SH-SY5Y (cell line): ENCODE measurements around the gene OR2B2.

Experiments
- GATA2 ChIP-seq: IDR thresholded peaks from 2 replicates; pipeline ENCODE4 v1.6.1; 2011; ENCODE audit warnings: mild to moderate bottlenecking, low read depth, low read length
- GATA3 ChIP-seq: IDR thresholded peaks from 2 replicates; pipeline ENCODE4 v1.6.1; 2011; ENCODE audit warnings: low read depth, mild to moderate bottlenecking, low read length, moderate library complexity

OR2B2 gene

DNA sequence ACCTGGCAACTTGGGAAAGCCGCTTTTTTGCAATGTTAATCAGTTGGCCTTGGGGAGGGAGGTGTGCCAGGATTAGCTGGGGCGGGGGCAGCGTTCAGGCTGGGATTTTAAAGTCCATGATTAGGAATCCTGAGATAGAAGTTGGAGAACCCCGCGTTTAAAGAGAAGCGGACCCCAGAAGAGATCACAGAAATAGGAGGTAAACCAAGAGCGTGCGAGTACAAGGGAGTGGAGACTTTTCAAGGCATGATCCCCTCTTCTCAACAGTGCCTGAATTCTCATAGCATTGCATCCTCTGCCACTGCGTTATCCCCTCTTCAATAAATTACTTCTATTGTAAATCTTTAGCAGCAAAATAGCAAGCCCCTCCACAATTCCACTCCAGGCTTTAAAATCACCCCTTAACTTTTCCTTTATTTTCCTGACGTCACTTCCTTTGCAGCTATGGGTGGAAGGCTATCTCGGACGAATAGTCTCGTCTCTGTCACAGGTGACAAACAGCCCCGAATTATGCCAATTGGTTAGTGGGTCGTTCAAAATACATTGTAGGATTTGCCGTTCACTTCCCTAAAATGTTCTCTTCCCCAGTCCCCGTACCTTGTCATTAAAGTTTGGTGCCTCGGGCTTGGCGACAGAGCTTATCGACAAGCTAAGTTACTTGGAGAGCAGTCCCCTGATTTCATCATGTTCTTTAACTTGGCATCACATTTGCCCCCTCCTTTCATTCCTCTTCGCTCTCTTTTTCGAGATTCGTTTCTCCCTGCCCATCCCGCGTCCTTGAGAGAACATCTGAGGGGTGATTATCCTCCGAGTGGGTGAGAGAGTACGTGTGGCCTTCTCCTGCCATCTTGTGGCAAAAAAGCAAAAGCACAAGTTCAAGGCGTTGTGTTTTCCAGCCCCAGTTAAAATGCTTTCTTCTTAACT, 17.1 kb downstream of the OR2B2 start:
- no peak for TF ChIP-seq GATA2
- TF ChIP-seq GATA3: no peak

DNA sequence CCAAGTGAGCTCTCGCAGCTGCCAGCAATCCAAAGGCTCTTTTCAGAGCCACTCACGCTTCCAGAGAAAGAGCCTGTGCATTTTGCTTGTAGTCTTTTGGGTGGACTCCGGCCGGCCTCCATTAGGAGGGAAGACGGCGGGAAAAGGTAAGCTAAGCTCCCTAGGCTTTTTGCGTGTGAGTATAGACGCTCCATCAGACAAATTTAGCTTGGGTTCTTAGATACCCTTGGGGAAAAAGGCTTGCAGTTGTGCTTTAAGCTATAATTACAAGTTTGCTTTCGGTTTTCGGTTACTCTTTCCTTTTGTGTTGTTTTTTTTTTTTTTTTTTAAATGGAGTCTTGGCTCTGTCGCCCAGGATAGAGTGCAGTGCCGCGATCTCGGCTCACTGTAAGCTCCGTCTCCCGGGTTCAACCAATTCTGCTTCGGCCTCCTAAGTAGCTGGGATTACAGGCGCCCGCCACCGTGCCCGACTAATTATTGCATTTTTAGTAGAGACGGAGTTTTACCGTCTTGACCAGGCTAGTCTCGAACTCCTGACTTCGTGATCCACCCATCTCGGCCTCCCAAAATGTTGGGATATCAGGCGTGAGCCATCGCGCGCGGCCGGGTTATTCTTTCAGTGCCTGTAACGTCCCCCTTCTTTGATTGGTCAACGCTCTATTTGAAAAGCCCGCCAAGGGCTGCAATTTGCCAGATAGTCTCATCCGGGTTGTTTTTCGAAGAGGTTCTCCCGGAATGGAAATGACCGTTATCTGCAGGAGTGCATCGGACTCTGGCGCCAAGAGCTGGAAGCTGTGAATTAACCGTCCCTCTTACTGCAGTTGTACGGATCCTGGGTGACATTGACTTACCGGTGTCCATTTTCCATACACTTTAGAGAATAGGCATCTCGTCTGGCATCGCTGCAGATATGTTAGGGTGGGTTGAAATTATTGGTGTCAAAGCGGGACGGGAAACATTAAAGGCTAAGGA, 18.1 kb downstream of the OR2B2 start:
- TF ChIP-seq GATA3 (no peak), GATA2 (peak; percentile 87)

DNA sequence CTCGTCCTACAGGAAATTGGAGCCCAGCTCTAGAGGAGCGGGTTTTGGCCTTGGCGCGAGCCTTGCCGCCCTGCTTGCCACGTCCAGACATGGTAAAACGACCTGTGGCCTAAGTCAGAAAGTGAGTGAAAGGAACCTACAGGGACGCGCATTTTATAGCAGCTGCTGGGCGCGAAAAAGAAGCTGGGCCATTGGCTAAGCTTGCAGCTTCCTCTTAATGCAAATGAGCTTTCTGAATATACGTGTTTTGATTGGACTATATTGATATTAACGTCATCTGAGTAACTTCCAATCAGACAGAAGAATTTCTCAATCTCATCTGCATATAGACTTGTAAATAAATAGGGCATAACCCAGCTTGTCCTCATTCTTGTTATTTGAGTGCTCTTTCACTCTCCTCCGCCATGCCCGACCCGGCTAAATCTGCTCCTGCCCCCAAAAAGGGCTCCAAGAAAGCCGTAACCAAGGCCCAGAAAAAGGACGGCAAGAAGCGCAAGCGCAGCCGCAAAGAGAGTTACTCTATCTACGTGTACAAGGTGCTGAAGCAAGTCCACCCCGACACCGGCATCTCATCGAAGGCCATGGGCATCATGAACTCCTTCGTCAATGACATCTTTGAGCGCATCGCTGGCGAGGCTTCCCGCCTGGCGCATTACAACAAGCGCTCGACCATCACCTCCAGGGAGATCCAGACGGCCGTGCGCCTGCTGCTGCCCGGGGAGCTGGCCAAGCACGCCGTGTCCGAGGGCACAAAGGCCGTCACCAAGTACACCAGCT, 18.9 kb downstream of the OR2B2 start:
- TF ChIP-seq GATA3 (no peak), GATA2 (no peak)

DNA sequence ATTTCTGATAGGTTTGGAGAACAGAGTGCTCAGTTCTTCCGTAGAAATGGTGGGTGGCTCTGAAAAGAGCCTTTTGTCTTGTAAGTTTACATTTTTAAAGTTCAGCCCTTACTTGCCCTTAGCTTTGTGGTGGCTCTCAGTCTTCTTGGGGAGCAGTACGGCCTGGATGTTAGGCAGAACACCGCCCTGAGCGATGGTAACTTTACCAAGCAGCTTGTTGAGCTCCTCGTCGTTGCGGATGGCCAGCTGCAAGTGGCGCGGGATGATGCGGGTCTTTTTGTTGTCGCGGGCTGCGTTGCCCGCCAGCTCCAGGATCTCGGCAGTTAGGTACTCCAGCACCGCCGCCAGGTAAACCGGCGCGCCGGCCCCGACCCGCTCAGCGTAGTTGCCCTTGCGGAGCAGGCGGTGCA, 19.5 kb downstream of the OR2B2 start:
- TF ChIP-seq GATA2 (no peak), GATA3 (no peak)

DNA sequence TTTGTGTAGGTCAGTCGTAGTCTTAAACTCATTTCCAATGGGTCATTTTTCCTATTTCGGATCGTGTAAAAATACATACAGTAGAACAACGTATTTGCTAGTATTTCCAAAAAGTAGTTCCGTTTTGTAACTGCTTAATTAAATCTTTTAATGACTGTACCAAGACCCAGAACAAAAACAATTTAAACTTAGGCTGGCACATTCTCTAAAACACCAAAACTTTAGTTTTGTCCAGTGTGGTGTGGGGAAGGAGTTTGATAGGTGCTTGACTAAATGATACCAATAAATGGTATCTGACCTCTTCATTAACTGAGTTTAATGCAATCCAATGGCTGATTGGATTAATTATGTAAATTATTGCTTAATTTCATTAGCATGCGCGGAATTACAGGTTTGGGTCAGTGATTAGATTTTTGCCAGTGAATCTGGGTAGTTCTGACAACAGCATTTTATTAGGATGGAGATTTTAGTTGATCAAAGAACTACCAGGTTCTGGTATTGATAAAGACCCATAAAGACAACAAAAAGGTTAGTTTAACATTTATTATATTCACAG, 20.8 kb downstream of the OR2B2 start:
- no peak for TF ChIP-seq GATA3
- TF ChIP-seq GATA2: no peak

DNA sequence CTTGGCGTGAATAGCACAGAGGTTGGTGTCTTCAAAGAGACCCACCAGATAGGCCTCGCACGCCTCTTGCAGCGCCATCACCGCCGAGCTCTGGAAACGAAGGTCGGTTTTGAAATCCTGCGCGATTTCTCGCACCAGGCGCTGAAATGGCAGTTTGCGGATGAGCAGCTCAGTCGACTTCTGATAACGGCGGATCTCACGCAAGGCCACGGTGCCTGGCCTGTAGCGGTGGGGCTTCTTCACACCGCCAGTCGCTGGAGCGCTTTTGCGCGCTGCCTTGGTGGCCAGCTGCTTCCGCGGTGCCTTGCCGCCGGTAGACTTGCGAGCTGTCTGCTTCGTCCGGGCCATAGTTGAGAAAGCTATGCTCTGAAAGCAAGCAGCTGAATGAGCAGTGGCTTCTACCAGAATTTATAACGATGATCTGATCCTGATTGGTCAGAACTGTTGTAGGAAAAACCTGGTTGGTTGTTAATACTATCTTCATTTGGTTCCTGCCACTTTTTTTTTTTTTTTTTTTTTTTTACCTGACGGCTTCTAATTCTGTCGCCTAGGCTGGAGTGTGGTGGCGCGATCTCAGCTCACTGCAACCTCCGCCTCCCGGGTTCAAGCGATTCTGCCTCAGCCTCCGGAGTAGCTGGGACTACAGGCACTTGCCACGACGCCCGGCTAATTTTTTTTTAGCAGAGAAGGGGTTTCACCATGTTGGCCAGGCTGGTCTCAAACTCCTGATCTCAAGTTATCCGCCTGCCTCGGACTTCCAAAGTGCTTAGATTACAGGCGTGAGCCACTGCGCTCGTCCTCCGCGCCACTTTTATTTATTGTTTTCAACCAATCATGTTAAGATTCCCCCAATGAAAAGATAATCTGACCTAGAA, 21.5 kb downstream of the OR2B2 start:
- no peak for TF ChIP-seq GATA3
- TF ChIP-seq GATA2: no peak

DNA sequence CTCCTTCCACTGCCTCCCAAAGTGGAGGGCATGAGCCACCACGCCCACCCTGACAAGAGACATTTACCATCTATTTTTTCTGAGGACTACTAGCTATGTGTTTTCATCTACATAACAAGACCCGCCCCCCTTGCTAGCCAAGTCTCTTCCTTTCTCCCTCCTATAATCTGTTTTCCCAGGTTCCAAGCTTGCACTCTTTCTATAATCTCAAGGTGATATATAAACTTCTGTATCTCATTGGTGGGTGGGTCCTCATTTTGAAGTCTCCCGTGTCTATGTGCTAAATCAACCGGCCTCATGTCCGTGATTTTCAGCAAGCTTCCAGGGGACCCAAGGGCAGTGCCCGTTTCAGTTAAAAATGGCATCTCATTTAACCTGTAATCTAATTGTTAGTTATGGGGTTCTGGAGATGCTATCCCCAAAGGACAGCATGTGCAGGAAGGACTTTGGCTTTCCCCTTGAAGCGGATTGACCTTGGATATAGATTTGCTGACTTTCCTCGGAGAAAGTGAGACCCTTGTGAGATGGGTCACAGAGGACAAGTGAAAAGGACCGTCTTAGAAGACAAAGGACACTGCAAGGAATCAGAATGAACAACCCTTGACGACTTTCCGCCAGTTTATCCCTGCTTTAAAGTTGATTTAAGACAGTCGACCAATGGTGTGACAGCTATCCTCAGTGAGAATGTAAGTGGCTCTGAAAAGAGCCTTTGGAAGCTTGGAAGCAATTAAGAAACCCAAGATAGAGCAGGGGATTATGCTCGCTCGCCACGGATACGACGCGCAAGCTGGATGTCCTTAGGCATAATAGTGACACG, 22.4 kb downstream of the OR2B2 start:
- TF ChIP-seq GATA2 (peak; percentile 23; the same call in 1 of the 2 replicates), GATA3 (no peak)

DNA sequence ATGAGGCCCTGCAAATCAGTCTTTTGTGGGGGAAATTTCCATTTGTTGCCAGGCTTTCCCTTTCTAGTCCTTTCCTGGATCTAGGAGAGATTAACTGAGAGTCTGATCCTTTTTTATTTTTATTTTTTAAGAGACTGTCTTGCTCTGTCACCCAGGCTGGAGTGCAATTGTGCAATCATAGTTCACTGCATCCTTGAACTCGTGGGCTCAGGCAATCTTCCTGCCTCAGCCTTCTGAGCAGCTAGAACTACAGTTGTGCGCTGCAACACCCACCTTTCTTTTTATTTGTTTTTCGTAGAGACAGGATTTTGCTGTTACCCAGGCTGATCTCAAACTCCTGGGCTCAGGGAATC, 22.9 kb downstream of the OR2B2 start:
- no peak for TF ChIP-seq GATA2
- no peak for TF ChIP-seq GATA3

DNA sequence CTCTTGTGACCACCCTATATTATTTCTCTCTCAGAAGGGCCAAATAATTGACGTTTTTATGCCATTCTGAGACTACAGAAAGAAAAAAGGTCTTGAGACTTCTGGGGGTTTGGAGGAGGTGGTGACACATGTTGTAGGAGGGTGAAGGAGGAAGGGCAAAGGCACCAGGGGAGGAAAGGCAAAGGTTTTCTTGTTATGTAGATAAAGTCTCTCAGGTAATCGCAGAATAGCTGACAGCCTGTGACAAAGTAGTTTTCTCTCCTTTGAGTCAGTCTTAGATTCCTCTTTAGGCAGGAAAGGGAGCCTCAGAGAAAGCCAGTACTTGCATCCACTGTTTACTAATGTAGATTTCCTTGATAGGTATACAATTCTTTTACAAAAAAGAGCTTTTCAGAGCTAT, 23.6 kb downstream of the OR2B2 start:
- TF ChIP-seq GATA2 (no peak), GATA3 (no peak)

DNA sequence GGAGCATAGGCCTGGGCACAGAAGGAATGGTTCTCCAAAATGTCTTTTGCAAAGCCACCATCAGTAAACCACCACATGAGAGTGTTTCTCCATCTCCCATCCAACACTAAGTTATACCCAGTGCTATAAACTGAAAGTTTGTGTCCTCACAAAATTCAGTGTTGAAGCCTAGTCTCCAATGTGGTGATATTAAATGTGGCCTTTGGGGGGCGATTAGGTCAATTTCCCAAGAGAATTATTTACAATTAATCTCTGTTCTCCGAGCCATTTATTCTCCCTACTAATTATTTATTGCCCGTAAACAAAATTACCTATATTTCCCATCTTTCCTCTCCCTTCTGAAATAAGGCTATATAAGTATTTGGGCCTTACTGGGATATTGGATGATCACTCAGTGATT, 26.1 kb downstream of the OR2B2 start:
- TF ChIP-seq GATA2 (no peak), GATA3 (no peak)

DNA sequence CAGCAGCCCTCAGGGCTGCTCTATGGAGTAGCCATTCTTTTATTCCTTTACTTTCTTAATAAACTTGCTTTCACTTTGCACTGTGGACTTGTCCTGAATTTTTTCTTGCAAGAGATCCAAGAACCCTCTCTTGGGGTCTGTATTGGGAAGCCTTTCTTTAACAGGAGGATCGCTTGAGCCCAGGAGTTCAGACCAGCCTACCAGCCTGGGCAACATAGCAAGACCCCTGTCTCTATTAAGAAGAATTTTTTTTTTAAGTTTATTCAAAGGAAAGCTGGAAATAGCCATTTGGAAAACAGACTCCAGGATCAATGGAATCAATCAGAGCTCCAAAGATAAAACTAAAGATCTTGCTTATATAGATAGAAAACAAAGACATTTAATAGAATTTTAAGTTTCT, 29.1 kb downstream of the OR2B2 start:
- no peak for TF ChIP-seq GATA2
- no peak for TF ChIP-seq GATA3

DNA sequence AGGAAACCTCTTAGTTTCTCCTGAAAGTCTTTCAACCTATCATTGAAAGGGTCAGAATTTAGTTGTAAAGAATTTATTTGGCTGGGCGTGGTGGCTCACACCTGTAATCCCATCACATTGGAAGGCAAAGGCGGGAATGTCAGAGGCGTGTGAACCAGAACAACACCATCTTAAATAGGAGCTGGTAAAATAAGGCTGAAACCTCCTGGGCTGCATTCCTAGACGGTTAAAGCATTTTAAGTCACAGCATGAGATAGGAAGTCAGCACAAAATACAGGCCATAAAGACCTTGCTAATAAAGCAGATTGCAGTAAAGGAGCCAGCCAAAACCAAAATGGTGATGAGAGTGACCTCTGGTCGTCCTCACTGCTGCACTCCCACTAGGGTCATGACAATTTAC, 29.6 kb downstream of the OR2B2 start:
- TF ChIP-seq GATA3 (no peak), GATA2 (no peak)

DNA sequence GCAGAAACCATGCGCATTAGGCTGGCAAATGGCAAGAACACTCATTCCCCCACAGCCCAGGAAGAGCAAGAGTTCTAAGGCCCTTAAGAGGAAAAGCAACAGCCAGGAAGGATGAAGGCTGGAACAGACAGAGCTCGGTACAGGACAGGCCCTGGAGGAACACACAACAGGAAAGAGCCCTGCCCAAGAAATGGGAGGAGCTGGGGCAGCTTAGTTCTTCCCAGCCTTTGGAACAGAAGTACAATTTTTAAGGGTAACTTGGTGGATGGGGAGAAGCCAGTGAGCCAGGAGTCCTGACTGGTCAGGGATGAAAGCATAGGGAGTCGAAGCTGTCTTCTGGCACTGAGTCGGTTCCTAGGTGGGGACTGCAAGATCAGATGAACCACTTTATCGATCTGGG, 32.4 kb downstream of the OR2B2 start:
- TF ChIP-seq GATA2: no peak
- TF ChIP-seq GATA3: no peak
